ENCODE measurements around the gene SLC30A1.
"Not testable (repeated sequence)": the region's sequence is repeated elsewhere in the genome, so short reads cannot be mapped to it uniquely, and the experiment has no call there.

The SLC30A1 gene

GRCh38 chr1:211583011-211583992, 4.3 kb upstream of the SLC30A1 start:
- no peak for DNase-seq (ENCODE audit: low read depth)

- DNase-seq (ENCODE audit: low read depth) = peak; percentile 79
These were observed 2.6 kb upstream of the SLC30A1 start for GRCh38 chr1:211581526-211581925.

GRCh38 chr1:211580303-211580687, 1.3 kb upstream of the SLC30A1 start:
- DNase-seq (ENCODE audit: low read depth) = no peak

- DNase-seq (ENCODE audit: low read depth) = no peak
These were observed 710 bp upstream of the SLC30A1 start for GRCh38 chr1:211579440-211580302.

- DNase-seq (ENCODE audit: low read depth) = no peak
These were observed 932 bp downstream of the SLC30A1 start for GRCh38 chr1:211577819-211578639.

GRCh38 chr1:211577277-211577818, 1.6 kb downstream of the SLC30A1 start:
- DNase-seq (ENCODE audit: low read depth) = no peak

- no peak for DNase-seq (ENCODE audit: low read depth)
These were observed 2.2 kb downstream of the SLC30A1 start for GRCh38 chr1:211576717-211577116.

- no peak for DNase-seq (ENCODE audit: low read depth)
These were observed 4.3 kb downstream of the SLC30A1 start for GRCh38 chr1:211574705-211575104.

GRCh38 chr1:211571998-211572397, 7.0 kb downstream of the SLC30A1 start:
- no peak for DNase-seq (ENCODE audit: low read depth)

GRCh38 chr1:211570378-211570777, 8.6 kb downstream of the SLC30A1 start:
- not testable (repeated sequence) for DNase-seq (ENCODE audit: low read depth)

GRCh38 chr1:211566431-211567025, 12.4 kb downstream of the SLC30A1 start:
- DNase-seq (ENCODE audit: low read depth) = no peak

GRCh38 chr1:211564084-211564483, 14.9 kb downstream of the SLC30A1 start:
- DNase-seq (ENCODE audit: low read depth) = no peak

GRCh38 chr1:211559222-211560010, 19.5 kb downstream of the SLC30A1 start:
- DNase-seq (ENCODE audit: low read depth) = no peak

- no peak for DNase-seq (ENCODE audit: low read depth)
These were observed 20.9 kb downstream of the SLC30A1 start for GRCh38 chr1:211557894-211558625.

GRCh38 chr1:211553549-211553948, 25.4 kb downstream of the SLC30A1 start:
- DNase-seq (ENCODE audit: low read depth) = no peak

GRCh38 chr1:211551638-211552460, 27.1 kb downstream of the SLC30A1 start:
- peak; percentile 25 for DNase-seq (ENCODE audit: low read depth)

- DNase-seq (ENCODE audit: low read depth) = no peak
These were observed 29.8 kb downstream of the SLC30A1 start for GRCh38 chr1:211549092-211549711.
